Measurements from ENCODE around the gene RNF6. TPM values are rescaled to one million over a fixed set of nuclear protein-coding genes. Genes with fewer than 3 reads are reported as not detected.

Gene RNF6
- total and polyA plus RNA-seq, 10 of the 15 experiments (the other 5 are each of a cell fraction or from before 2014, with no cell fraction given), result 19.0 to 54.0 (median 33.8) TPM

- intact Hi-C loops (cut with micrococcal nuclease; ENCODE audit: unreplicated experiment) (loop anchor here (2.0 kb wide), 2 partner anchors 33 to 35 kb away; partner anchors contain the start of gene CDK8), in situ Hi-C loops (cut with MboI) (no loop called here)
- Histone ChIP-seq H3K79me2 (ENCODE audit: control insufficient read depth, insufficient read depth, low read length) (peaks cover 28% of the 10 kb centered on the region), H3K36me3 (ENCODE audit: control insufficient read depth in 2 of 2, insufficient read depth in 2 of 2, low read length in 1 of 2) (peaks cover 4 to 22% of the 10 kb centered on the region in 2 experiments), H3K4me1 (ENCODE audit: control insufficient read depth, insufficient read depth, low read length) (peaks cover 4% of the 10 kb centered on the region), H3K27ac (ENCODE audit: control insufficient read depth, insufficient read depth) (no peak overlapping the region), H3K27me3 (replicated peaks in 1 of 2; ENCODE audit: control insufficient read depth in 2 of 2, insufficient read depth in 2 of 2, low read length in 1 of 2) (no peaks in the 10 kb centered on the region), H3K9me3 (replicated peaks; ENCODE audit: control insufficient read depth, insufficient read depth, low read length) (no peaks in the 10 kb centered on the region), H3K4me2 (ENCODE audit: control insufficient read depth, insufficient read depth) (peak overlapping the region; percentile 80), H3K9ac (ENCODE audit: control insufficient read depth, insufficient read depth, low read length) (no peak overlapping the region), H2AFZ (ENCODE audit: control insufficient read depth, low read depth, low read length) (no peak overlapping the region), H3K4me3 (peak overlapping the region; percentile 86; the same call in 1 of the 2 replicates), H4K20me1 (ENCODE audit: control insufficient read depth, insufficient read depth) (no peaks in the 10 kb centered on the region)
- BruUV-seq (replicated peaks), result no TSS peak
- TF ChIP-seq ZNF274 (IDR thresholded peaks at IDR 0.05; ENCODE audit: insufficient read depth, insufficient read length) (no peak), BCL11A (IDR thresholded peaks at IDR 0.05; ENCODE audit: low read depth, low read length) (no peak), RELB (IDR thresholded peaks at IDR 0.05; ENCODE audit: low read depth) (no peak), YBX1 (IDR thresholded peaks at IDR 0.05) (no peak), IKZF2 (IDR thresholded peaks at IDR 0.05) (no peak), SMAD5 (IDR thresholded peaks at IDR 0.05; ENCODE audit: low read depth) (no peak), MXI1 (IDR thresholded peaks at IDR 0.05; ENCODE audit: low read depth, low read length) (no peak), RB1 (IDR thresholded peaks at IDR 0.05; ENCODE audit: borderline replicate concordance) (no peak), BACH1 (IDR thresholded peaks at IDR 0.05; ENCODE audit: borderline replicate concordance) (no peak), FOXK2 (IDR thresholded peaks at IDR 0.05) (no peak), EP300 (IDR thresholded peaks at IDR 0.05; ENCODE audit: borderline replicate concordance in 1 of 2, control insufficient read depth in 1 of 2, low read depth in 2 of 2, low read length in 2 of 2) (no peak), MEF2A (IDR thresholded peaks at IDR 0.05; ENCODE audit: insufficient read depth, low read depth, low read length) (no peak), RCOR1 (conservative IDR thresholded peaks at IDR 0.05; ENCODE audit: low read depth, low read length) (no peak), ATF3 (IDR thresholded peaks at IDR 0.05; ENCODE audit: borderline replicate concordance, extremely low read depth, low read depth, low read length) (no peak), WRNIP1 (IDR thresholded peaks at IDR 0.05; ENCODE audit: borderline replicate concordance, low read depth, low read length) (no peak), RELA (IDR thresholded peaks at IDR 0.05; ENCODE audit: borderline replicate concordance, partially characterized antibody) (no peak), CHD4 (IDR thresholded peaks at IDR 0.05) (no peak), NFYA (IDR thresholded peaks at IDR 0.05; ENCODE audit: borderline replicate concordance, low read depth, low read length) (no peak)
- DNase-seq (ENCODE audit: low read depth, low spot score) (no peak), FAIRE-seq (no peak), ATAC-seq (no peak)
- CTCF ChIA-PET, result interaction anchor here (1.5 to 7.8 kb wide), 3 partner anchors 33 to 263 kb away, joined by 4 to 48 read pairs (median 4); no protein-coding TSS in a partner anchor
- RAD21 ChIA-PET (ENCODE audit: unreplicated experiment), result interaction anchor here (1.2 kb wide), 1 partner anchor 277 kb away, joined by 3 read pairs; no protein-coding TSS in a partner anchor
- WGBS (ENCODE audit: insufficient coverage, insufficient replicate concordance, low lambda C conversion rate, missing lambda C conversion rate), result 96% methylated on average over 1 of the region's 1 CpG
- POLR2A ChIA-PET, result no interaction called here
- SMC1A ChIA-PET (ENCODE audit: uncharacterized antibody, unreplicated experiment), result interaction anchor here (1.0 kb wide), 1 partner anchor 36 kb away, joined by 3 read pairs; no protein-coding TSS in a partner anchor
These were observed 2.4 kb downstream of the RNF6 start for GRCh38 chr13:26219726-26220125.
